H1 (cell line): ENCODE measurements around the gene ENOX2. TPM values are rescaled to one million over a fixed set of nuclear protein-coding genes. Genes with fewer than 3 reads are reported as not detected.
A peak's percentile ranks its signal among the peaks of the same experiment; 100 is the strongest.

Experiments used
- CTCF ChIA-PET: fragments of 300-600 bp; sonication (Branson Sonifier 250); formaldehyde crosslinking; loops from one replicate; lab custom pipeline; 2021; ENCODE audit not compliant: partially characterized antibody; lab: Charles Lee
- POLR2A ChIA-PET: fragments of 300-600 bp; sonication (Branson Sonifier 250); formaldehyde crosslinking; loops from one replicate; lab custom pipeline; 2021; ENCODE audit warnings: inconsistent platforms; ENCODE audit not compliant: partially characterized antibody; lab: Charles Lee
- DNase-seq, 2 experiments: peaks; one replicate each; pipeline versions ENCODE4 v3.0.0 to v3.0.0-alpha.2; 2010 to 2022; ENCODE audit warnings: low spot score in 2 of 2, low read depth in 1 of 2, mixed read lengths in 1 of 2
- FAIRE-seq: peaks from 2 replicates; lab custom pipeline; 2011; peaks lifted over from hg19 to GRCh38; lab: Jason Lieb, UNC
- H2AFZ ChIP-seq: 2 replicates; pipeline ENCODE4 v1.8.1; 2012; ENCODE audit warnings: low read length, inconsistent platforms
- H2AK5ac ChIP-seq: 2 replicates; pipeline ENCODE4 v1.6.1; 2013; ENCODE audit warnings: low read depth, low read length
- H2BK120ac ChIP-seq: replicated peaks from 2 replicates; pipeline ENCODE3; 2013; ENCODE audit warnings: low read depth, low read length, inconsistent platforms
- H2BK12ac ChIP-seq: 2 replicates; pipeline ENCODE4 v1.6.1; 2013; ENCODE audit warnings: low read depth, low read length
- H2BK15ac ChIP-seq: 2 replicates; pipeline ENCODE4 v1.6.1; 2013; ENCODE audit warnings: low read length
- H2BK20ac ChIP-seq: 2 replicates; pipeline ENCODE4 v1.6.1; 2013; ENCODE audit warnings: low read length
- H2BK5ac ChIP-seq: 2 replicates; pipeline ENCODE4 v1.6.1; 2013; ENCODE audit warnings: low read depth, low read length
- H3K14ac ChIP-seq: 2 replicates; pipeline ENCODE4 v1.6.1; 2013; ENCODE audit warnings: inconsistent platforms; ENCODE audit not compliant: insufficient read length
- H3K18ac ChIP-seq: 2 replicates; pipeline ENCODE4 v1.6.1; 2013; ENCODE audit warnings: low read length; ENCODE audit errors: extremely low read depth
- H3K23ac ChIP-seq: 2 replicates; pipeline ENCODE4 v1.6.1; 2013; ENCODE audit warnings: inconsistent platforms; ENCODE audit not compliant: insufficient read length
- H3K23me2 ChIP-seq: 2 replicates; pipeline ENCODE4 v1.6.1; 2013; ENCODE audit warnings: low read depth, low read length
- H3K27ac ChIP-seq: 2 replicates; pipeline ENCODE4 v1.6.1; 2011; ENCODE audit warnings: low read depth, low read length, inconsistent platforms
- H3K27me3 ChIP-seq, 4 experiments: replicated peaks in 1 of 4; 1 replicate in 1 of 4; 2 replicates in 3 of 4; pipeline versions ENCODE4 v1.6.1 to v1.8.1; 2011 to 2013; ENCODE audit warnings: low read length in 3 of 4, mild to moderate bottlenecking in 3 of 4, inconsistent platforms in 2 of 4, mixed read lengths in 2 of 4, moderate library complexity in 1 of 4; ENCODE audit not compliant: control insufficient read depth in 3 of 4, insufficient read depth in 3 of 4; ENCODE audit errors: extremely low read depth in 1 of 4
- H3K36me3 ChIP-seq, 4 experiments: 2 replicates each; pipeline versions ENCODE4 v1.6.1 to v1.8.1; 2011 to 2013; ENCODE audit warnings: mild to moderate bottlenecking in 4 of 4, low read length in 3 of 4, moderate library complexity in 2 of 4, control low read depth in 1 of 4, inconsistent platforms in 1 of 4; ENCODE audit not compliant: insufficient read depth in 4 of 4, control insufficient read depth in 2 of 4
- H3K4ac ChIP-seq: replicated peaks from 2 replicates; pipeline ENCODE3; 2013; ENCODE audit warnings: low read length, low read depth, mixed read lengths, inconsistent platforms; ENCODE audit not compliant: insufficient read length
- H3K4me1 ChIP-seq, 4 experiments: replicated peaks in 1 of 4; 1 replicate in 1 of 4; 2 replicates in 3 of 4; pipeline versions ENCODE4 v1.6.1 to v1.8.1; 2011 to 2013; ENCODE audit warnings: low read length in 3 of 4, inconsistent platforms in 2 of 4, mixed read lengths in 1 of 4; ENCODE audit not compliant: insufficient read depth in 4 of 4, control insufficient read depth in 3 of 4
- H3K4me2 ChIP-seq, 2 experiments: 2 replicates each; pipeline versions ENCODE4 v1.6.1 to v1.8.1; 2011 to 2013; ENCODE audit warnings: low read depth in 2 of 2, low read length in 2 of 2, control low read depth in 1 of 2, inconsistent platforms in 1 of 2, mild to moderate bottlenecking in 1 of 2; ENCODE audit not compliant: insufficient read depth in 1 of 2
- H3K4me3 ChIP-seq, 4 experiments: fragments of 200-600, 300-600 bp in 1 of 4; sonication (generic), shearing (Covaris generic), sonication (Bioruptor Twin) in 1 of 4; 2 replicates each; pipeline versions ENCODE4 v1.5.1 to v1.8.1; 2011 to 2016; ENCODE audit warnings: low read length in 4 of 4, low read depth in 3 of 4, control low read depth in 2 of 4, inconsistent platforms in 2 of 4, mild to moderate bottlenecking in 2 of 4, mixed read lengths in 1 of 4, moderate library complexity in 1 of 4; ENCODE audit not compliant: insufficient read depth in 2 of 4; ENCODE audit errors: extremely low read depth in 1 of 4
- H3K56ac ChIP-seq: replicated peaks from 2 replicates; pipeline ENCODE3; 2013; ENCODE audit warnings: low read depth, mild to moderate bottlenecking, mixed read lengths, low read length, inconsistent platforms; ENCODE audit not compliant: insufficient read length
- H3K79me1 ChIP-seq: 2 replicates; pipeline ENCODE4 v1.6.1; 2013; ENCODE audit warnings: low read depth, low read length, control low read depth
- H3K79me2 ChIP-seq, 2 experiments: 2 replicates each; pipeline versions ENCODE4 v1.6.1 to v1.8.1; 2012 to 2013; ENCODE audit warnings: low read length in 2 of 2, mild to moderate bottlenecking in 2 of 2, inconsistent platforms in 1 of 2; ENCODE audit not compliant: insufficient read depth in 2 of 2, control insufficient read depth in 1 of 2
- H3K9ac ChIP-seq, 4 experiments: replicated peaks in 1 of 4; 1 replicate in 1 of 4; 2 replicates in 3 of 4; pipeline versions ENCODE4 v1.6.1 to v1.8.1; 2011 to 2013; ENCODE audit warnings: low read depth in 3 of 4, low read length in 3 of 4, control low read depth in 2 of 4, mild to moderate bottlenecking in 2 of 4, moderate library complexity in 2 of 4, inconsistent platforms in 1 of 4; ENCODE audit errors: extremely low read depth in 1 of 4
- H3K9me3 ChIP-seq, 2 experiments: 2 replicates each; pipeline versions ENCODE4 v1.6.1 to v1.8.1; 2012 to 2013; ENCODE audit warnings: mild to moderate bottlenecking in 2 of 2, moderate library complexity in 2 of 2, control low read depth in 1 of 2, inconsistent platforms in 1 of 2, low read depth in 1 of 2, low read length in 1 of 2, mixed read lengths in 1 of 2; ENCODE audit not compliant: insufficient read depth in 2 of 2
- H4K20me1 ChIP-seq, 2 experiments: replicated peaks in 1 of 2; 2 replicates each; pipeline versions ENCODE3 to v1.8.1; 2011 to 2013; ENCODE audit warnings: inconsistent platforms in 2 of 2, low read length in 2 of 2, mild to moderate bottlenecking in 1 of 2; ENCODE audit not compliant: insufficient read depth in 2 of 2, control insufficient read depth in 1 of 2
- H4K5ac ChIP-seq: 2 replicates; pipeline ENCODE4 v1.6.1; 2013; ENCODE audit warnings: low read length, low read depth, mixed read lengths, inconsistent platforms; ENCODE audit not compliant: insufficient read length
- H4K8ac ChIP-seq: 2 replicates; pipeline ENCODE4 v1.8.0; 2013; ENCODE audit warnings: mild to moderate bottlenecking, moderate library complexity, low read length, inconsistent platforms; ENCODE audit not compliant: insufficient read depth; ENCODE audit errors: extremely low read depth
- H4K91ac ChIP-seq: replicated peaks from 2 replicates; pipeline ENCODE3; 2013; ENCODE audit warnings: low read length, mixed read lengths, inconsistent platforms; ENCODE audit not compliant: insufficient read length
- CHD2 ChIP-seq: IDR thresholded peaks from 2 replicates; pipeline ENCODE4 v1.6.1; 2012; ENCODE audit warnings: low read length, improper control_type of control experiment
- EP300 ChIP-seq, 2 experiments: IDR thresholded peaks; 1 replicate in 1 of 2; 2 replicates in 1 of 2; pipeline ENCODE4 v1.6.1; 2011 to 2012; ENCODE audit warnings: low read depth in 2 of 2, low read length in 2 of 2, mild to moderate bottlenecking in 2 of 2, borderline replicate concordance in 1 of 2, inconsistent platforms in 1 of 2, moderate library complexity in 1 of 2
- KDM5A ChIP-seq: fragments of 200-600 bp; IDR thresholded peaks from 2 replicates; pipeline ENCODE4 v1.7.1; 2012; ENCODE audit warnings: mild to moderate bottlenecking, low read length, inconsistent platforms, mixed read lengths
- RNF2 ChIP-seq: fragments of 200-900, 300-1000 bp; sonication (generic); IDR thresholded peaks from 2 replicates; pipeline ENCODE4 v1.7.1; 2016; ENCODE audit warnings: borderline replicate concordance, low read depth, mild to moderate bottlenecking, antibody characterized with exemption, low read length; ENCODE audit not compliant: poor library complexity, severe bottlenecking; ENCODE audit errors: missing control alignments
- TAF1 ChIP-seq: IDR thresholded peaks from 2 replicates; pipeline ENCODE4 v1.6.1; 2011; ENCODE audit warnings: mild to moderate bottlenecking, low read depth, low read length
- TBP ChIP-seq: IDR thresholded peaks from 2 replicates; pipeline ENCODE4 v1.6.1; 2011; ENCODE audit warnings: low read depth, low read length, improper control_type of control experiment
- TEAD4 ChIP-seq: IDR thresholded peaks from 2 replicates; pipeline ENCODE4 v1.6.1; 2012; ENCODE audit warnings: low read depth, low read length, inconsistent platforms, mixed read lengths
- WGBS, 2 experiments: shearing (Covaris generic) in 1 of 2; methylation state at CpG; one replicate each; pipeline versions ENCODE4 v1.1.6 to v1.1.7; 2013 to 2015; ENCODE audit warnings: low lambda C conversion rate in 2 of 2, mixed read lengths in 2 of 2, inconsistent platforms in 1 of 2, low coverage in 1 of 2, missing lambda C conversion rate in 1 of 2; ENCODE audit not compliant: insufficient replicate concordance in 2 of 2, insufficient coverage in 1 of 2, insufficient read length in 1 of 2; ENCODE audit errors: extremely low coverage in 1 of 2, missing lambda C conversion rate in 1 of 2; 5-methylcytosine and 5-hydroxymethylcytosine counted together
- polyA plus RNA-seq, 7 experiments: library from polyadenylated mRNA; depleted of rRNA in 3 of 7; stranded (reverse) in 5 of 7; unstranded in 2 of 7; fragments of >200 nt in 5 of 7; fragments of 200-250 nt in 2 of 7; gene quantifications; 1 replicate in 5 of 7; 2 replicates in 1 of 7; 4 replicates in 1 of 7; pipeline versions ENCODE4 v1.2.1 to v1.2.3, GENCODE V29; 2011 to 2013; ENCODE audit warnings: missing spikeins in 2 of 7, mixed read lengths in 2 of 7
- total RNA-seq: library from RNA; stranded (reverse); fragmentation: NEBNext Ultra II Directional; extraction: Animal tissue kit (Norgen Biotek cat#: 25700); gene quantifications from 2 replicates; pipeline ENCODE4 v1.2.1, GENCODE V29; 2021

Gene ENOX2
- total and polyA plus RNA-seq, 2 of the 8 experiments (the other 6 are each of a cell fraction or from before 2014, with no cell fraction given): 4.5 to 12.3 TPM

DNA sequence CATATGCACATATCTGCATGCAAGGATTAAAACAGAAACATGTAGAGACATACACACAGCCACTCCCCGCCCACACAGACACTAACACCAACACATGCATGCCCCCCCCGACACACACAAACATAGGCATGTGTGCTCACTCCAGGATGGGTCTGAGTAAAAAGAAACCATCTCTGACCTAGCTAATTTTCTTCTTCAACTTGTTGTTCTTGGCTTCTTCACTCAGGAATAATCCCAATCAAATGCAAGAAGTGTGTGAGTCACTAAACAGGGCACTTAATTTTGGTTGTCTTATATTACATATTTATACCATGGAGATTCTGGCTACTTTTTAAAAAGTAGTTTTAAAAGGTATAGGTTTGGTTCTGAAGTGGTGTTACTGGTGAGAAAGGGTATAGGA is 28.3 kb downstream of the ENOX2 start:
- Histone ChIP-seq H3K79me2 (no peaks in the 10 kb centered on the region), H2AK5ac (no peak overlapping the region), H3K4me1 (no peaks in the 10 kb centered on the region; a peak in 1 of 7 replicates), H2AFZ (no peak overlapping the region), H2BK12ac (no peak overlapping the region), H3K79me1 (no peaks in the 10 kb centered on the region), H3K27ac (no peak overlapping the region), H4K8ac (no peak overlapping the region), H4K20me1 (no peaks in the 10 kb centered on the region), H3K23ac (no peak overlapping the region), H3K4ac (no peak overlapping the region), H3K9me3 (no peaks in the 10 kb centered on the region), H2BK20ac (no peak overlapping the region), H3K4me2 (no peak overlapping the region), H3K56ac (no peak overlapping the region), H3K9ac (no peak overlapping the region), H4K5ac (no peak overlapping the region), H3K27me3 (no peaks in the 10 kb centered on the region), H3K23me2 (no peaks in the 10 kb centered on the region), H4K91ac (no peak overlapping the region), H2BK120ac (no peak overlapping the region), H3K18ac (no peak overlapping the region), H2BK5ac (no peak overlapping the region), H3K36me3 (no peaks in the 10 kb centered on the region), H2BK15ac (no peak overlapping the region), H3K14ac (no peak overlapping the region), H3K4me3 (no peak overlapping the region)
- DNase-seq (no peak), FAIRE-seq (peak; percentile 71)
- ChIA-PET CTCF (no interaction called here), POLR2A (no interaction called here)
- WGBS, 2 experiments: 93% methylated on average over 2 of the region's 2 CpGs; no CpG with 5 or more reads in 1 of the 2 experiments
- no peak for TF ChIP-seq TBP
- no peak for TF ChIP-seq CHD2
- no peak for TF ChIP-seq EP300 (IDR thresholded peaks at IDR 0.05; ENCODE audit: borderline replicate concordance in 1 of 2, low read depth in 2 of 2, low read length in 2 of 2)
- no peak for TF ChIP-seq RNF2
- no peak for TF ChIP-seq TEAD4
- TF ChIP-seq KDM5A: no peak
- no peak for TF ChIP-seq TAF1
